Measurements from ENCODE around the gene RBBP4.

The RBBP4 gene

GRCh38 chr1:32702599-32703478 is 51.8 kb downstream of the RBBP4 start, which contains the start of gene SYNC (continued):
- peak; percentile 92 for TF ChIP-seq SP3 (tag by site-specific recombination; IDR thresholded peaks at IDR 0.05)
- TF ChIP-seq ZNF580 (tag by site-specific recombination; IDR thresholded peaks at IDR 0.05): no peak
- TF ChIP-seq ZNF114 (tag by site-specific recombination; IDR thresholded peaks at IDR 0.05): no peak
- no peak for TF ChIP-seq ZBTB7A (tag by site-specific recombination; IDR thresholded peaks at IDR 0.05; ENCODE audit: low read depth)
- TF ChIP-seq ZNF157 (tag by site-specific recombination; IDR thresholded peaks at IDR 0.05): no peak
- TF ChIP-seq ZXDB (tag by site-specific recombination; IDR thresholded peaks at IDR 0.05): peak; percentile 45; the same call in 1 of the 2 replicates
- TF ChIP-seq ZFP3 (tag by site-specific recombination; IDR thresholded peaks at IDR 0.05; ENCODE audit: low read depth): no peak
- no peak for TF ChIP-seq ZNF10 (tag by site-specific recombination; IDR thresholded peaks at IDR 0.05)
- no peak for TF ChIP-seq GLIS1 (tag by site-specific recombination; IDR thresholded peaks at IDR 0.05)
- TF ChIP-seq ZNF837 (tag by site-specific recombination; IDR thresholded peaks at IDR 0.05): no peak
- TF ChIP-seq ZNF37A (tag by site-specific recombination; IDR thresholded peaks at IDR 0.05): no peak
- no peak for TF ChIP-seq ZNF629 (tag by site-specific recombination; IDR thresholded peaks at IDR 0.05)
- no peak for TF ChIP-seq ZNF18 (tag by site-specific recombination; IDR thresholded peaks at IDR 0.05)
- no peak for TF ChIP-seq ZNF16 (tag by site-specific recombination; IDR thresholded peaks at IDR 0.05; ENCODE audit: low read depth)
- TF ChIP-seq ZNF449 (tag by site-specific recombination; IDR thresholded peaks at IDR 0.05): 0 out of 2 replicates have a peak, but pooled peaks have one; percentile 47
- TF ChIP-seq ZNF843 (tag by site-specific recombination; IDR thresholded peaks at IDR 0.05): no peak
- TF ChIP-seq ZNF777 (tag by site-specific recombination; IDR thresholded peaks at IDR 0.05; ENCODE audit: borderline replicate concordance): no peak; the same call in 1 of the 2 replicates
- TF ChIP-seq ZSCAN16 (tag by site-specific recombination; IDR thresholded peaks at IDR 0.05): no peak
- TF ChIP-seq ZNF626 (tag by site-specific recombination; IDR thresholded peaks at IDR 0.05): no peak
- no peak for TF ChIP-seq ZFP69B (tag by site-specific recombination; IDR thresholded peaks at IDR 0.05)
- TF ChIP-seq ZNF529 (tag by site-specific recombination; IDR thresholded peaks at IDR 0.05; ENCODE audit: insufficient replicate concordance): no peak
- peak; percentile 68 for TF ChIP-seq ZNF398 (tag by site-specific recombination; IDR thresholded peaks at IDR 0.05)
- no peak for TF ChIP-seq ZNF280D (tag by site-specific recombination; IDR thresholded peaks at IDR 0.05)
- peak; percentile 91 for TF ChIP-seq PRDM10 (tag by site-specific recombination; IDR thresholded peaks at IDR 0.05)

Data from HEK293 (cell line).